NCI-H460 (cell line): ENCODE results near the gene GLP1R. TPM values are rescaled to one million over a fixed set of nuclear protein-coding genes. Genes with fewer than 3 reads are reported as not detected.

Experiments
- DNase-seq: peaks from one replicate; pipeline ENCODE4 v3.0.0-alpha.2; 2016; ENCODE audit warnings: low read depth; ENCODE audit errors: extremely low read depth
- polyA plus RNA-seq: library from polyadenylated mRNA; depleted of rRNA; stranded (reverse); fragments of >200 nt; gene quantifications from 2 replicates; pipeline ENCODE4 v1.2.3, GENCODE V29; 2014; cell fraction: nucleus; rRNA removed
- total RNA-seq: library from RNA; depleted of rRNA; stranded (reverse); fragments of >200 nt; shearing (Covaris generic); gene quantifications from 2 replicates; pipeline ENCODE4 v1.2.3, GENCODE V29; 2014; rRNA removed

The GLP1R gene
- not detected in 2 replicates for total RNA-seq
- polyA plus RNA-seq = not detected in 2 replicates

- DNase-seq = no peak
Measured at GRCh38 chr6:39048481-39049399, at the start of gene GLP1R. Gene GLP1R, plus strand, starts transcription at chr6:39048781. Its CDS starts 60 bp downstream, at chr6:39048841.

- DNase-seq = no peak
Measured at GRCh38 chr6:39003072-39003471, 45.5 kb upstream of the GLP1R start.

GRCh38 chr6:39003492-39003891, 45.1 kb upstream of the GLP1R start:
- no peak for DNase-seq

- no peak for DNase-seq
Measured at GRCh38 chr6:39004801-39005200, 43.8 kb upstream of the GLP1R start.

- DNase-seq = no peak
Measured at GRCh38 chr6:39005774-39006173, 42.8 kb upstream of the GLP1R start.

- no peak for DNase-seq
Measured at GRCh38 chr6:39007575-39007974, 41.0 kb upstream of the GLP1R start.

GRCh38 chr6:39008737-39009136, 39.8 kb upstream of the GLP1R start:
- DNase-seq = no peak

- DNase-seq = no peak
Measured at GRCh38 chr6:39009476-39009875, 39.1 kb upstream of the GLP1R start.

- DNase-seq = no peak
Measured at GRCh38 chr6:39016839-39017546, 31.6 kb upstream of the GLP1R start.

GRCh38 chr6:39017547-39017880, 31.1 kb upstream of the GLP1R start:
- DNase-seq = no peak

GRCh38 chr6:39018103-39018502, 30.5 kb upstream of the GLP1R start:
- no peak for DNase-seq

GRCh38 chr6:39020136-39020535, 28.4 kb upstream of the GLP1R start:
- DNase-seq = no peak

GRCh38 chr6:39021041-39021440, 27.5 kb upstream of the GLP1R start:
- DNase-seq = no peak

- DNase-seq = no peak
Measured at GRCh38 chr6:39021779-39022178, 26.8 kb upstream of the GLP1R start.

- DNase-seq = no peak
Measured at GRCh38 chr6:39026175-39026574, 22.4 kb upstream of the GLP1R start.

- DNase-seq = peak; percentile 19
Measured at GRCh38 chr6:39029156-39030011, 19.2 kb upstream of the GLP1R start.

GRCh38 chr6:39035681-39036080, 12.9 kb upstream of the GLP1R start:
- no peak for DNase-seq

GRCh38 chr6:39037082-39037508, 11.5 kb upstream of the GLP1R start:
- no peak for DNase-seq

- DNase-seq = no peak
Measured at GRCh38 chr6:39037707-39038106, 10.9 kb upstream of the GLP1R start.

GRCh38 chr6:39040080-39040673, 8.4 kb upstream of the GLP1R start:
- no peak for DNase-seq
